WERI-Rb-1 (cell line): Measurements from ENCODE around the gene IGSF9B.

Experiments
- DNase-seq: peaks from one replicate; pipeline ENCODE4 v3.0.0-alpha.2; 2020
- H3K27ac ChIP-seq: fragments of 250-450 bp; sonication (Bioruptor Pico); 2 replicates; pipeline ENCODE4 v1.5.1; 2020; ENCODE audit warnings: mild to moderate bottlenecking, moderate library complexity
- H3K27me3 ChIP-seq: fragments of 250-450 bp; sonication (Bioruptor Pico); 2 replicates; pipeline ENCODE4 v1.5.1; 2021; ENCODE audit warnings: mild to moderate bottlenecking, low read depth, moderate library complexity; ENCODE audit not compliant: insufficient read depth, severe bottlenecking
- H3K36me3 ChIP-seq: fragments of 250-450 bp; sonication (Bioruptor Pico); 2 replicates; pipeline ENCODE4 v1.5.1; 2020; ENCODE audit warnings: mild to moderate bottlenecking, moderate library complexity
- H3K4me3 ChIP-seq: 2 replicates; pipeline ENCODE4 v1.5.1; 2011; ENCODE audit warnings: low read depth, mild to moderate bottlenecking, control low read depth, low read length
- H3K9me3 ChIP-seq: fragments of 250-450 bp; sonication (Bioruptor Pico); 2 replicates; pipeline ENCODE4 v1.5.1; 2021; ENCODE audit warnings: mild to moderate bottlenecking, moderate library complexity; ENCODE audit not compliant: severe bottlenecking
- TF ChIP-seq, protein P1 (sequence below): IDR thresholded peaks from 2 replicates; pipeline ENCODE4 v1.5.1; 2011; ENCODE audit warnings: low read depth, mild to moderate bottlenecking, control low read depth, inconsistent platforms, low read length

The IGSF9B gene

DNA sequence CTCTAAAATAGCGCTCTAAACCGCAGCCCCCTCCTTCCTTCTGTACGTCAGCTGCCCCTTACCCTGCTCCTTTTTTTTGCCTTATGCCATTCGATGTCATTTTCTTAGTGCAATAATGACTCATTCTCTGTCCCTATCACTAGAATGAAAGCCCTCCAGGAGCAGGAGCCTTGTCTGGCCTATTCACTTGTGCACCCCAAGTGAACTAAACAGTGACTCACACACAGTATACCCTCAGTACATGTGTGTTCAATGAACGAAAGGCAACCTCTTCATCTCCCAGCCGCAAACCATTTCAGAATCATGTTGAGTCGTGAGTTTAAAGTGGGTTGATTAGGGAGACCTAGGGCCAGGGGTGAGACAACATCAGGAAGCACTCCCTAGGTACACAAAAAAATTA is 60.7 kb downstream of the IGSF9B start:
- no peak for DNase-seq
- H3K27ac ChIP-seq: no peak overlapping the region
- TF ChIP-seq, protein P1, sequence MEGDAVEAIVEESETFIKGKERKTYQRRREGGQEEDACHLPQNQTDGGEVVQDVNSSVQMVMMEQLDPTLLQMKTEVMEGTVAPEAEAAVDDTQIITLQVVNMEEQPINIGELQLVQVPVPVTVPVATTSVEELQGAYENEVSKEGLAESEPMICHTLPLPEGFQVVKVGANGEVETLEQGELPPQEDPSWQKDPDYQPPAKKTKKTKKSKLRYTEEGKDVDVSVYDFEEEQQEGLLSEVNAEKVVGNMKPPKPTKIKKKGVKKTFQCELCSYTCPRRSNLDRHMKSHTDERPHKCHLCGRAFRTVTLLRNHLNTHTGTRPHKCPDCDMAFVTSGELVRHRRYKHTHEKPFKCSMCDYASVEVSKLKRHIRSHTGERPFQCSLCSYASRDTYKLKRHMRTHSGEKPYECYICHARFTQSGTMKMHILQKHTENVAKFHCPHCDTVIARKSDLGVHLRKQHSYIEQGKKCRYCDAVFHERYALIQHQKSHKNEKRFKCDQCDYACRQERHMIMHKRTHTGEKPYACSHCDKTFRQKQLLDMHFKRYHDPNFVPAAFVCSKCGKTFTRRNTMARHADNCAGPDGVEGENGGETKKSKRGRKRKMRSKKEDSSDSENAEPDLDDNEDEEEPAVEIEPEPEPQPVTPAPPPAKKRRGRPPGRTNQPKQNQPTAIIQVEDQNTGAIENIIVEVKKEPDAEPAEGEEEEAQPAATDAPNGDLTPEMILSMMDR: no peak
- H3K27me3 ChIP-seq: no peaks in the 10 kb centered on the region
- no peaks in the 10 kb centered on the region for H3K9me3 ChIP-seq
- no peak overlapping the region for H3K4me3 ChIP-seq
- peaks cover 14% of the 10 kb centered on the region for H3K36me3 ChIP-seq

DNA sequence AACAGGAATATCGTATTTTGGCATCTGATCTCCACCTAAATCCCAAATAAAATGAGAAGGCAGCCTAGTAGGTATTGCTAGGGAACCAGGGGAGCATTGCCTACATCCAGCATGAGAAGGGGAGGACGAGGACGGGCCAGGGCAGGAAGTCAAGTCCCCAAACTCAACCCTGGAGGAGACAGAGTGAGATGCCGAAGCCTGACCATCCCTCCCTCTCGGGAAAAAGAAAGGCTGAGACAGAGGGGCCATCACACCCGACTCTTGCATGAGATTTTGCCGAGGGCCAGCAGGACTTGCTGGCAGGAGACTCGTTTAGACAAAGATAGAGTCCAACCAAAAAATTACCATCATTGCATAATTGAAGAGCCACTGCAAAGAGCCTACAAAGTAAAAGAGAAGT is 61.2 kb downstream of the IGSF9B start:
- Histone ChIP-seq H3K9me3 (no peaks in the 10 kb centered on the region), H3K27me3 (no peaks in the 10 kb centered on the region), H3K4me3 (no peak overlapping the region), H3K36me3 (peaks cover 9% of the 10 kb centered on the region), H3K27ac (no peak overlapping the region)
- DNase-seq: no peak
- TF ChIP-seq, protein P1: no peak

DNA sequence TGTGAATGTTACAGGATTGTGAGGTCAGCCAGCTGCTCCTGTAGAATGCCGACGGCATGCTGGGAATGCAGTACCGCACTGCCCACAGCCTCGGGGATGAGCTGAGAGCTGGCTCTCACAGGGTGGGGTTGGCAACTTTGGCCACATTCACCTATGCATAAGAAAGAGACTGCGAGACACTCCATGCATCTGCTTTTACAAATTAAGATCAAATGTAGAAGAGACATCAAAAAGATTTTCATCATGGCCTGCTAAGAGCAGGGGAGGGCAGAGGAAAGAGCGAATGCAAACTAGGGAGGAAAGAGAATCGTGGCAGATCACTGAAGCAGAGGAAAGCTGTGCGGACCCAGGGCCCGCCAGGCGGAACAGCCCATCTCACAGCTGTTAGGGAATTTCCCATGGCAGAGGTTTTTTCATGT is 61.7 kb downstream of the IGSF9B start:
- Histone ChIP-seq H3K4me3 (no peak overlapping the region), H3K27ac (no peak overlapping the region)

DNA sequence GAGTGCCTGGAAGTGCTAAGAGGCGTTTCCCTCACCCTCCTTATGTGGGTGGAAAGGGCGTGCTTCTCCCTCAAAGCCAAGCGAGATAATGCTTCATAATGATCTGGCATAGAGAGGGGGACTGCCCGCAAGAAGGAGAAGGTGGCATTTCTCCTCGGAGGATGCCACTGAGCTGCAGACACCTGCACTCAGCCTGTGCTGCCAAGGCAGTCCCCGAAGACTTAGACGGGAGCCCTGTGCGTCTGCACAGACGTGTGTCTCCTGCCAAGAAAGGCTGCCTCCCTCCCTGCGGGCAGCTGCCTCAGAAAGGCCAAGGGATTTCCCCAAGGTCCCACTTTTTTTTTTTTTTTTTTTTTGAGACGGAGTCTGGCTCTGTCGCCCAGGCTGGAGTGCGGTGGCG is 63.4 kb downstream of the IGSF9B start:
- H3K36me3 ChIP-seq: peaks cover 3% of the 10 kb centered on the region; the same call in 1 of the 2 replicates
- no peak for DNase-seq
- no peaks in the 10 kb centered on the region for H3K27me3 ChIP-seq
- H3K4me3 ChIP-seq: no peak overlapping the region
- no peaks in the 10 kb centered on the region for H3K9me3 ChIP-seq
- H3K27ac ChIP-seq: no peak overlapping the region
- TF ChIP-seq, protein P1: no peak

More for the DNA sequence above, 61.7 kb downstream of the IGSF9B start:
- TF ChIP-seq, protein P1: no peak
- no peaks in the 10 kb centered on the region for H3K9me3 ChIP-seq
- no peak for DNase-seq
- peaks cover 9% of the 10 kb centered on the region for H3K36me3 ChIP-seq
- H3K27me3 ChIP-seq: no peaks in the 10 kb centered on the region

DNA sequence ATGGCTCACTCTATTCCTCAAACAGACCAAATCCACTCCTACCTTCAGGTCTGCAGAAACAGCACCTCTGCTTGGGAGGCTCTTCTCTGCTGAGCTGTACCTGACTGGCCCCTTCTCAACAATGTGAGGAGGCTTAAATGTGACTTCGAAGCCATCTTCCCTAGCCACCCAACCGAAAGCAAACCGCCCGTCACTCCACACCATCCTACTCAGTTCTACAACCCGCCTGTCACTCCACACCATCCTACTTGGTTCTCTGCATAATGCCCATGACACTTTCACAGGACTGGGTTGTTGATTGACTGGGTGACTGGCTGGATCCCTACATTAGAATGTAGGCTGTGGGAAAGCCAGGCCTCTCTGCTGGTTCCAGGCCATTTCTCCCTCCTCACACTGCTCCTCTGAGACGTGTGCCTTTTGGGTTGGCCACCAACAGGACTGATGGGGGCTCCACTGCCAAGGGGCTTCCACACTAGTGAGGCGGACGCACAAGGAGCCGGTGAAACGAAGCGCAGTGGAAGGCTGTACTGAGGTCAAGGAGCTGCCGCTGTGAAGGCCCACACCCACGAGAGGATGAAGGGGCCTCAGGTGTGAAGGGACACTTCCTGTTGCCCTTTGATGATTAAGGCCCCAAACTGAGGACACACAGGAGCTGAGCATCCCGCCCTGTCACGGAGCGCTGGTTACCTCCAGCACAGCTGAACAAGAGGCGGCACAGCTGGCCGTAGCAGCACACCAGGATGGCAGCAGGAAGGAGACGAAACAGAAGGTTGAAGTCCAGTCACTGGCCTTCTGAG is 64.0 kb downstream of the IGSF9B start:
- no peak for DNase-seq
- H3K36me3 ChIP-seq: peaks cover 3% of the 10 kb centered on the region; the same call in 1 of the 2 replicates
- H3K27me3 ChIP-seq: no peaks in the 10 kb centered on the region
- no peaks in the 10 kb centered on the region for H3K9me3 ChIP-seq
- no peak overlapping the region for H3K4me3 ChIP-seq
- no peak overlapping the region for H3K27ac ChIP-seq
- TF ChIP-seq, protein P1: no peak

DNA sequence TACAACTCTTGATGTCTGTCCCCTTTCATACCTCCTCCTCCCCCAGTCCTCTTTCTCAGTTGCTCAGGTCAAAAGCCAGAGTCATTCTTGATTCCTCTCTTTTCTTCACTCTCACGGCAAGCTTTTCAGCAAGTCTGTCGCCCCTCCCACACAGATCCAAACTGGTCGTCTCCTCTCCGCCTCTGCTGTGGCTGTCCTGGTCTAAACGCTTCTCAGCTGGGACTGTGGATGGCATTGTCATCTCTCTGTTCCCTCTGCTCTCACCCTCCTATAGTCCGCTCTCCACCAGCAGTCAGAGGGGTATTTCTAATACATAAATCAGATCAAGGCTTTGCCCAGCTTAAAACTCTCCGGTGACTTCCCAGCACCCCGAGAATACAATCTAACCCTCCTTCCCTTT is 64.6 kb downstream of the IGSF9B start:
- H3K4me3 ChIP-seq: no peak overlapping the region
- TF ChIP-seq, protein P1: no peak

More for the DNA sequence above, 64.6 kb downstream of the IGSF9B start:
- no peaks in the 10 kb centered on the region for H3K27me3 ChIP-seq
- no peaks in the 10 kb centered on the region; the same call in 1 of the 2 replicates for H3K36me3 ChIP-seq
- no peak overlapping the region for H3K27ac ChIP-seq
- DNase-seq: no peak
- no peaks in the 10 kb centered on the region for H3K9me3 ChIP-seq
